ENCODE results near the gene BFSP2.

- TF ChIP-seq CTCF (IDR thresholded peaks at IDR 0.05) = no peak
- no peak for TF ChIP-seq POLR2A (IDR thresholded peaks at IDR 0.05)
Observed at GRCh38 chr3:133487204-133487603, 87.3 kb downstream of the BFSP2 start.
